ENCODE results near the gene VPS37C. TPM values are rescaled to one million over a fixed set of nuclear protein-coding genes. Genes with fewer than 3 reads are reported as not detected.

VPS37C gene
- total and polyA plus RNA-seq, 9 donors = 7.8 to 25.8 (median 19.7) TPM

DNA sequence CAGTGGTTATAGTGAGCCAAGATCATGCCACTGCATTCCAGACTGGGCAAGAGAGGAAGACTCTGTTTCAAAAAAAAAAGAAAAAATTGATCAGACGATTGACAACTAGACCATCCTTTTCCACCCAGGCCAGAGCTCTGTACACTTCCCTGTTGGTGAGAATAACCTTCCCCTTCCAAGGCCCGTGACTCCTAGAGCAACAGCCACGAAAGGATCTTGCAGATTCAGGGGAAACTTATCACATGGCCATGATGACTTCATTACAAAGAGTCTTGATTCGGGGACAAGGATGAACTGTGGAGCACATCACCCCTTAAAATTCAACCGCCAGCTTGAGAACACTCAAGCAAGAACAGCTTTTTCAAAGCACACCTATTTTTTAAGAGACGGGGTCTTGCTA lies 48.7 kb downstream of the VPS37C start:
- no peak for DNase-seq
- no peaks in the 10 kb centered on the region for H3K4me1 ChIP-seq (ENCODE audit: insufficient read depth)
- no peaks in the 10 kb centered on the region for H3K36me3 ChIP-seq
- WGBS, 3 donors = 90 to 93% (median 91%) methylated on average over 6 of the region's 6 CpGs
- H3K9me3 ChIP-seq = no peaks in the 10 kb centered on the region
- H3K27me3 ChIP-seq = no peaks in the 10 kb centered on the region
- intact Hi-C loops (cut with DNase I) = no loop called here
- H3K4me3 ChIP-seq = no peak overlapping the region
- H3K27ac ChIP-seq = no peak overlapping the region
- TF ChIP-seq POLR2A (IDR thresholded peaks at IDR 0.05) = no peak
- TF ChIP-seq EP300 (IDR thresholded peaks at IDR 0.05) = no peak
- TF ChIP-seq, protein P1, sequence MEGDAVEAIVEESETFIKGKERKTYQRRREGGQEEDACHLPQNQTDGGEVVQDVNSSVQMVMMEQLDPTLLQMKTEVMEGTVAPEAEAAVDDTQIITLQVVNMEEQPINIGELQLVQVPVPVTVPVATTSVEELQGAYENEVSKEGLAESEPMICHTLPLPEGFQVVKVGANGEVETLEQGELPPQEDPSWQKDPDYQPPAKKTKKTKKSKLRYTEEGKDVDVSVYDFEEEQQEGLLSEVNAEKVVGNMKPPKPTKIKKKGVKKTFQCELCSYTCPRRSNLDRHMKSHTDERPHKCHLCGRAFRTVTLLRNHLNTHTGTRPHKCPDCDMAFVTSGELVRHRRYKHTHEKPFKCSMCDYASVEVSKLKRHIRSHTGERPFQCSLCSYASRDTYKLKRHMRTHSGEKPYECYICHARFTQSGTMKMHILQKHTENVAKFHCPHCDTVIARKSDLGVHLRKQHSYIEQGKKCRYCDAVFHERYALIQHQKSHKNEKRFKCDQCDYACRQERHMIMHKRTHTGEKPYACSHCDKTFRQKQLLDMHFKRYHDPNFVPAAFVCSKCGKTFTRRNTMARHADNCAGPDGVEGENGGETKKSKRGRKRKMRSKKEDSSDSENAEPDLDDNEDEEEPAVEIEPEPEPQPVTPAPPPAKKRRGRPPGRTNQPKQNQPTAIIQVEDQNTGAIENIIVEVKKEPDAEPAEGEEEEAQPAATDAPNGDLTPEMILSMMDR (IDR thresholded peaks at IDR 0.05) = no peak

- no peak for TF ChIP-seq POLR2A (IDR thresholded peaks at IDR 0.05)
- no peak for TF ChIP-seq EP300 (IDR thresholded peaks at IDR 0.05)
- TF ChIP-seq, protein P1 (IDR thresholded peaks at IDR 0.05) = no peak
- H3K36me3 ChIP-seq = no peaks in the 10 kb centered on the region
- 88 to 96% (median 91%) methylated on average over 11 of the region's 11 CpGs for WGBS, 3 donors
- H3K4me1 ChIP-seq (ENCODE audit: insufficient read depth) = no peaks in the 10 kb centered on the region
- H3K27me3 ChIP-seq = no peaks in the 10 kb centered on the region
- H3K9me3 ChIP-seq = no peaks in the 10 kb centered on the region
- H3K4me3 ChIP-seq = no peak overlapping the region
- intact Hi-C loops (cut with DNase I) = loop anchor here in 1 of 4 donors (1.0 kb wide), 1 partner anchor 41 kb away; no protein-coding TSS in a partner anchor
- no peak for DNase-seq
- no peak overlapping the region for H3K27ac ChIP-seq
These were observed 49.3 kb downstream of the VPS37C start for GRCh38 chr11:61111786-61112517.

GRCh38 chr11:61111050-61111435 lies 50.2 kb downstream of the VPS37C start:
- no peak overlapping the region for H3K4me3 ChIP-seq
- 81 to 89% (median 85%) methylated on average over 6 of the region's 6 CpGs for WGBS, 3 donors
- TF ChIP-seq POLR2A (IDR thresholded peaks at IDR 0.05) (no peak), EP300 (IDR thresholded peaks at IDR 0.05) (no peak)
- TF ChIP-seq, protein P1 (IDR thresholded peaks at IDR 0.05) = no peak
- no peaks in the 10 kb centered on the region for H3K9me3 ChIP-seq
- H3K27ac ChIP-seq = no peak overlapping the region
- no peaks in the 10 kb centered on the region for H3K27me3 ChIP-seq
- no peaks in the 10 kb centered on the region for H3K4me1 ChIP-seq (ENCODE audit: insufficient read depth)
- intact Hi-C loops (cut with DNase I) = loop anchor here in 1 of 4 donors (1.0 kb wide), 1 partner anchor 40 kb away; no protein-coding TSS in a partner anchor
- no peak for DNase-seq
- no peaks in the 10 kb centered on the region for H3K36me3 ChIP-seq

DNA sequence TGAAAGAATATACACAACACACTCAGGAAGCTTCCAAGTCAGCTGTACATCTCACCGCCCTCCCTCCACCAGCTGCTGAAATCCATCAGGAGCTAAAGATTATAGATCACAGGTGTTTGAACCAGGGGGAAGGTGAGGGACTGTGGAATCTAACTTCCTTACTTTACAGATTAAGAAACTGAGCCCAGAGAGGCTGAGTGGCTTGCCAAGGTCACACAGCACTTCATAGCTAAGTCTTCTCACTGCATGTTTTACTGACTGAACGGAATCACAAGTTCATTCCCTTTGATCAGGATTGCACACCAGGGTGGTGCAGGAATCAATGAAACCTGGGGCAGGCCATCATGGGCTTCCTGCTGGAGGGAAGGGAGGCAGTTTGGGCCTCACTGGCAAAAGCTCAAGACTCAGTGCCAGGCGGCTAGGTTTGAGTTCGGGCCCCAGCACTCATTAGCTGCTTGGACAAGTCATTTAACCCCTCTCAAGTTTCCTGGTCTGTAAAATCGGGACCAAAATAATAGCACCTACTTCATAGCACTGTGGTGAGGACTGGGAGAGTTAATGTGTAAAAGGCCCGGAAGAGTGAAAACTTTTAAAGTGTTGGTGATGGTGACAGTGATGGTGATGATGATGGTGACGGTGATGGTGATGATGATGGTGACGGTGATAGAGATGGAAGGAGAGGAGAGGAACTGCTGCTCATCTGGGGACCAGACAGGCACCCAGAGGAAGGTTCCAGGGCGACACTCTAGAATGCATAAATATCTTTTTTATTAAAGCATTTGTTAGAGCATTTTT lies 50.8 kb downstream of the VPS37C start:
- no peak for DNase-seq
- Histone ChIP-seq H3K4me3 (no peak overlapping the region), H3K27ac (no peak overlapping the region), H3K27me3 (no peaks in the 10 kb centered on the region), H3K4me1 (ENCODE audit: insufficient read depth) (no peaks in the 10 kb centered on the region), H3K36me3 (no peaks in the 10 kb centered on the region), H3K9me3 (no peaks in the 10 kb centered on the region)
- WGBS, 3 donors = 89 to 93% (median 89%) methylated on average over 9 of the region's 9 CpGs
- TF ChIP-seq, protein P1 (IDR thresholded peaks at IDR 0.05) = no peak
- TF ChIP-seq POLR2A (IDR thresholded peaks at IDR 0.05) (no peak), EP300 (IDR thresholded peaks at IDR 0.05) (no peak)
- intact Hi-C loops (cut with DNase I) = loop anchor here in 1 of 4 donors (1.0 kb wide), 1 partner anchor 39 kb away; no protein-coding TSS in a partner anchor

Data from ovary (tissue), 9 donors.